ENCODE results near the gene STOX2.

The STOX2 gene

GRCh38 chr4:183932576-183932975, 27.5 kb downstream of the STOX2 start:
- no peak for TF ChIP-seq CTCF (IDR thresholded peaks at IDR 0.05; ENCODE audit: low read depth, low read length, missing control alignments)

GRCh38 chr4:183934761-183935160, 29.7 kb downstream of the STOX2 start:
- TF ChIP-seq CTCF (IDR thresholded peaks at IDR 0.05; ENCODE audit: low read depth, low read length, missing control alignments) = no peak
- DNase-seq (ENCODE audit: low read depth) = no peak
- no peak overlapping the region for H3K4me3 ChIP-seq (ENCODE audit: low read depth, low read length)

More at GRCh38 chr4:183932576-183932975, 27.5 kb downstream of the STOX2 start:
- H3K4me3 ChIP-seq (ENCODE audit: low read depth, low read length) = no peak overlapping the region
- DNase-seq (ENCODE audit: low read depth) = no peak

- no peak overlapping the region for H3K4me3 ChIP-seq (ENCODE audit: low read depth, low read length)
- no peak for TF ChIP-seq CTCF (IDR thresholded peaks at IDR 0.05; ENCODE audit: low read depth, low read length, missing control alignments)
These were observed 30.4 kb downstream of the STOX2 start for GRCh38 chr4:183935355-183936005.

GRCh38 chr4:183936047-183936446, 30.9 kb downstream of the STOX2 start:
- DNase-seq (ENCODE audit: low read depth) = no peak
- H3K4me3 ChIP-seq (ENCODE audit: low read depth, low read length) = no peak overlapping the region
- no peak for TF ChIP-seq CTCF (IDR thresholded peaks at IDR 0.05; ENCODE audit: low read depth, low read length, missing control alignments)

More at GRCh38 chr4:183935355-183936005, 30.4 kb downstream of the STOX2 start:
- no peak for DNase-seq (ENCODE audit: low read depth)

GRCh38 chr4:183936574-183937345, 31.7 kb downstream of the STOX2 start:
- no peak overlapping the region for H3K4me3 ChIP-seq (ENCODE audit: low read depth, low read length)
- no peak for DNase-seq (ENCODE audit: low read depth)
- no peak for TF ChIP-seq CTCF (IDR thresholded peaks at IDR 0.05; ENCODE audit: low read depth, low read length, missing control alignments)

- no peak for DNase-seq (ENCODE audit: low read depth)
- TF ChIP-seq CTCF (IDR thresholded peaks at IDR 0.05; ENCODE audit: low read depth, low read length, missing control alignments) = no peak
- no peak overlapping the region for H3K4me3 ChIP-seq (ENCODE audit: low read depth, low read length)
These were observed 35.8 kb downstream of the STOX2 start for GRCh38 chr4:183940864-183941263.
